NOMO-1 treated with DMSO at 0.1 percent for 48 hours (cell line): ENCODE data around the gene P3H4.
"Not testable (repeated sequence)": the region's sequence is repeated elsewhere in the genome, so short reads cannot be mapped to it uniquely, and the experiment has no call there.

Source experiments
- DNase-seq: peaks from one replicate; lab custom pipeline; 2025; ENCODE audit not compliant: unreplicated experiment; lab: John Stamatoyannopoulos, UW

P3H4 gene

GRCh38 chr17:41811549-41812380 lies at the start of gene P3H4:
Gene P3H4, minus strand, starts transcription at chr17:41811949. Its CDS starts 34 bp downstream, at chr17:41811915.
- peak; percentile 66 for DNase-seq

- DNase-seq = no peak
Measured at GRCh38 chr17:41860254-41860931, 48.6 kb upstream of the P3H4 start.

- not testable (repeated sequence) for DNase-seq
Measured at GRCh38 chr17:41851382-41851781, 39.6 kb upstream of the P3H4 start.

- no peak for DNase-seq
Measured at GRCh38 chr17:41849251-41849990, 37.7 kb upstream of the P3H4 start.

- no peak for DNase-seq
Measured at GRCh38 chr17:41848788-41849187, 37.0 kb upstream of the P3H4 start.

GRCh38 chr17:41844971-41845370 lies 33.2 kb upstream of the P3H4 start:
- no peak for DNase-seq

- not testable (repeated sequence) for DNase-seq
Measured at GRCh38 chr17:41840781-41841180, 29.0 kb upstream of the P3H4 start.

GRCh38 chr17:41839448-41839847 lies 27.7 kb upstream of the P3H4 start:
- DNase-seq = not testable (repeated sequence)

GRCh38 chr17:41837761-41838538 lies 26.2 kb upstream of the P3H4 start, which contains the start of gene KLHL10:
Gene KLHL10, plus strand, starts transcription at chr17:41837825. Its CDS starts 108 bp downstream, at chr17:41837933.
- no peak for DNase-seq

GRCh38 chr17:41836550-41837196 lies 24.9 kb upstream of the P3H4 start:
- DNase-seq = no peak

GRCh38 chr17:41835800-41836549 lies 24.2 kb upstream of the P3H4 start, which contains the start of gene NT5C3B:
Gene NT5C3B, minus strand, starts transcription at chr17:41836232. Its CDS starts 39 bp downstream, at chr17:41836193.
- no peak for DNase-seq

- peak; percentile 31 for DNase-seq
Measured at GRCh38 chr17:41835214-41835799, 23.6 kb upstream of the P3H4 start.

GRCh38 chr17:41829961-41830360 lies 18.2 kb upstream of the P3H4 start:
- not testable (repeated sequence) for DNase-seq

- no peak for DNase-seq
Measured at GRCh38 chr17:41825175-41825845, 13.6 kb upstream of the P3H4 start.

- DNase-seq = no peak
Measured at GRCh38 chr17:41824086-41824485, 12.3 kb upstream of the P3H4 start.

GRCh38 chr17:41823580-41823979 lies 11.8 kb upstream of the P3H4 start:
- DNase-seq = no peak

GRCh38 chr17:41823141-41823524 lies 11.4 kb upstream of the P3H4 start:
- DNase-seq = no peak
